Right lobe of liver (tissue), 6 donors: ENCODE measurements around the gene PDYN. TPM values are rescaled to one million over a fixed set of nuclear protein-coding genes. Genes with fewer than 3 reads are reported as not detected.

Experiments
- ATAC-seq, 4 donors: fragments of 200-7000 bp; cut with Tn5 transposase; one replicate each; pipeline ENCODE4 v1.9.1; 2020; ENCODE audit warnings: mild to moderate bottlenecking in 4 of 4, moderate library complexity in 4 of 4
- DNase-seq, 3 donors: peaks; one replicate each; pipeline ENCODE4 v3.0.0-alpha.2; 2020
- H3K27ac ChIP-seq, 3 donors: fragments of 200-600 bp; one replicate each; pipeline ENCODE4 v1.8.0; 2022
- H3K27me3 ChIP-seq, 2 donors: fragments of 200-600 bp; one replicate each; pipeline ENCODE4 v1.8.0; 2022
- H3K36me3 ChIP-seq, 4 donors: fragments of 200-600 bp; sonication (generic) in 1 of 4; one replicate each; pipeline versions ENCODE4 v1.5.1 to v1.8.0; 2017 to 2022; ENCODE audit warnings: control low read depth in 1 of 4
- H3K4me1 ChIP-seq, 4 donors: fragments of 200-600 bp; sonication (generic) in 1 of 4; one replicate each; pipeline versions ENCODE4 v1.5.1 to v1.8.0; 2017 to 2022; ENCODE audit warnings: control low read depth in 1 of 4
- H3K4me3 ChIP-seq, 3 donors: fragments of 200-600 bp; one replicate each; pipeline ENCODE4 v1.8.0; 2022
- H3K9me3 ChIP-seq, 4 donors: fragments of 200-600 bp; sonication (generic) in 1 of 4; one replicate each; pipeline versions ENCODE4 v1.5.1 to v1.8.0; 2017 to 2022; ENCODE audit warnings: control low read depth in 1 of 4
- CTCF ChIP-seq, 4 donors: fragments of 200-600 bp in 3 of 4; fragments of 450-650 bp in 1 of 4; IDR thresholded peaks; one replicate each; pipeline versions ENCODE4 v1.5.1 to v1.8.0; 2016 to 2022; ENCODE audit warnings: antibody characterized with exemption in 4 of 4, mild to moderate bottlenecking in 2 of 4
- POLR2A ChIP-seq: fragments of 450-650 bp; IDR thresholded peaks from one replicate; pipeline ENCODE4 v1.6.1; 2017; ENCODE audit warnings: antibody characterized with exemption, mild to moderate bottlenecking
- WGBS: methylation state at CpG from one replicate; pipeline ENCODE4 v1.1.6; 2018; ENCODE audit warnings: low coverage, low lambda C conversion rate; ENCODE audit not compliant: insufficient coverage; ENCODE audit errors: missing lambda C conversion rate; 5-methylcytosine and 5-hydroxymethylcytosine counted together
- intact Hi-C, 2 donors: fragments of 100-400 bp; cut with DNase I; formaldehyde crosslinking; loops; one replicate each; pipeline versions ENCODE4 v1.11.2 to v1.14.1; 2022
- total RNA-seq, 6 experiments: library from RNA; depleted of rRNA in 2 of 6; stranded (reverse); fragments of >200 nt in 2 of 6; fragmentation: NEBNext Ultra II Directional in 3 of 6; extraction: Animal tissue kit (Norgen Biotek cat#: 25700) in 3 of 6; gene quantifications; one replicate each; pipeline versions ENCODE4 v1.1.0 to v1.2.4, GENCODE V29; 2016 to 2023
- donor health status: DM: no; HTN: yes; CAD: no.
- donor health status: DM: no; HTN: no; CAD: no.
- donor health status: DM: no; HTN: no; CAD: no.
- donor health status: DM: no; HTN: yes; CAD: no.
- donor health status: DM: no; HTN: yes; CAD: no.

Gene PDYN
- total RNA-seq, 6 experiments from 2014 or later = not detected

GRCh38 chr20:1945134-1945618 lies 48.7 kb downstream of the PDYN start:
- H3K4me1 ChIP-seq = peaks cover 2 to 51% (median 17%) of the 10 kb centered on the region in 4 donors
- H3K9me3 ChIP-seq = no peaks in the 10 kb centered on the region
- DNase-seq (peak; percentile 88 to 96 (median 94)), ATAC-seq (peak; percentile 79 to 95 (median 88))
- intact Hi-C loops = no loop called here
- TF ChIP-seq POLR2A (no peak), CTCF (IDR thresholded peaks at IDR 0.05) (no peak)
- H3K27ac ChIP-seq = peak overlapping the region; percentile 56 to 59 (median 58)
- H3K36me3 ChIP-seq = no peaks in the 10 kb centered on the region
- 7% methylated on average over 7 of the region's 9 CpGs for WGBS
- no peak overlapping the region for H3K4me3 ChIP-seq
- H3K27me3 ChIP-seq = no peaks in the 10 kb centered on the region

- Histone ChIP-seq H3K36me3 (no peaks in the 10 kb centered on the region), H3K27ac (peak overlapping the region; percentile 44 to 59 (median 58)), H3K9me3 (no peaks in the 10 kb centered on the region), H3K4me3 (no peak overlapping the region), H3K27me3 (no peaks in the 10 kb centered on the region), H3K4me1 (peaks cover 2 to 57% (median 21%) of the 10 kb centered on the region in 4 donors)
- DNase-seq (peak in 1 of 3 donors; percentile 36), ATAC-seq (no peak)
- TF ChIP-seq CTCF (IDR thresholded peaks at IDR 0.05) (peak in 1 of 4 donors; percentile 14), POLR2A (no peak)
- intact Hi-C loops = no loop called here
- 38% methylated on average over 4 of the region's 6 CpGs for WGBS
Measured at GRCh38 chr20:1944345-1945091, 49.3 kb downstream of the PDYN start.

- H3K9me3 ChIP-seq = no peaks in the 10 kb centered on the region
- intact Hi-C loops = no loop called here
- peak in 1 of 4 donors; percentile 44 for ATAC-seq
- peaks cover 2 to 68% (median 30%) of the 10 kb centered on the region in 4 donors for H3K4me1 ChIP-seq
- no peak overlapping the region for H3K4me3 ChIP-seq
- peak in 2 of 3 donors; percentile 44 to 56 for DNase-seq
- 62% methylated on average over 7 of the region's 8 CpGs for WGBS
- TF ChIP-seq CTCF (IDR thresholded peaks at IDR 0.05) = no peak
- TF ChIP-seq POLR2A = no peak
- H3K36me3 ChIP-seq = no peaks in the 10 kb centered on the region
- H3K27me3 ChIP-seq = no peaks in the 10 kb centered on the region
- no peak overlapping the region for H3K27ac ChIP-seq
Measured at GRCh38 chr20:1943275-1944002, 50.4 kb downstream of the PDYN start.

- WGBS = 78% methylated on average over 13 of the region's 13 CpGs
- DNase-seq = peak in 1 of 3 donors; percentile 30
- H3K4me3 ChIP-seq = no peak overlapping the region
- H3K9me3 ChIP-seq = no peaks in the 10 kb centered on the region
- no peak for ATAC-seq
- H3K4me1 ChIP-seq = peaks cover 2 to 72% (median 32%) of the 10 kb centered on the region in 4 donors
- TF ChIP-seq CTCF (IDR thresholded peaks at IDR 0.05) = no peak
- no peak for TF ChIP-seq POLR2A
- H3K27me3 ChIP-seq = no peaks in the 10 kb centered on the region
- no peak overlapping the region for H3K27ac ChIP-seq
- intact Hi-C loops = no loop called here
- no peaks in the 10 kb centered on the region for H3K36me3 ChIP-seq
Measured at GRCh38 chr20:1942486-1943274, 51.2 kb downstream of the PDYN start.
